ENCODE data around the gene ASB18. TPM values are rescaled to one million over a fixed set of nuclear protein-coding genes. Genes with fewer than 3 reads are reported as not detected.
A peak's percentile ranks its signal among the peaks of the same experiment; 100 is the strongest.

The ASB18 gene
- total and polyA plus RNA-seq, 2 of the 8 experiments (the other 6 are each of a cell fraction or from before 2014, with no cell fraction given): not detected

GRCh38 chr2:236242057-236242495 lies 22.1 kb downstream of the ASB18 start:
- 95% methylated on average over 8 of the region's 8 CpGs; no CpG with 5 or more reads in 1 of the 2 experiments for WGBS, 2 experiments (ENCODE audit: extremely low coverage in 1 of 2, insufficient coverage in 1 of 2, insufficient read length in 1 of 2, insufficient replicate concordance in 2 of 2, low coverage in 1 of 2, low lambda C conversion rate in 2 of 2, missing lambda C conversion rate in 1 of 2)
- Histone ChIP-seq H3K4me3 (ENCODE audit: extremely low read depth in 1 of 4, insufficient read depth in 2 of 4, low read depth in 3 of 4, low read length in 4 of 4) (no peak overlapping the region), H3K27ac (ENCODE audit: low read depth, low read length) (no peak overlapping the region), H4K5ac (ENCODE audit: insufficient read length, low read depth, low read length) (no peak overlapping the region), H2AK5ac (ENCODE audit: low read depth, low read length) (no peak overlapping the region), H2AFZ (ENCODE audit: low read length) (no peak overlapping the region), H3K79me2 (ENCODE audit: control insufficient read depth in 1 of 2, insufficient read depth in 2 of 2, low read length in 2 of 2) (no peaks in the 10 kb centered on the region), H3K23ac (ENCODE audit: insufficient read length) (no peak overlapping the region), H3K79me1 (ENCODE audit: low read depth, low read length) (no peaks in the 10 kb centered on the region), H2BK15ac (ENCODE audit: low read length) (no peak overlapping the region), H3K4ac (replicated peaks; ENCODE audit: insufficient read length, low read depth, low read length) (no peak overlapping the region), H4K91ac (replicated peaks; ENCODE audit: insufficient read length, low read length) (no peak overlapping the region), H4K8ac (ENCODE audit: extremely low read depth, insufficient read depth, low read length) (no peak overlapping the region), H4K20me1 (replicated peaks in 1 of 2; ENCODE audit: control insufficient read depth in 1 of 2, insufficient read depth in 2 of 2, low read length in 2 of 2) (no peaks in the 10 kb centered on the region), H2BK12ac (ENCODE audit: low read depth, low read length) (no peak overlapping the region), H3K56ac (replicated peaks; ENCODE audit: insufficient read length, low read depth, low read length) (no peak overlapping the region), H2BK120ac (replicated peaks; ENCODE audit: low read depth, low read length) (no peak overlapping the region), H3K18ac (ENCODE audit: extremely low read depth, low read length) (no peak overlapping the region), H3K14ac (ENCODE audit: insufficient read length) (no peak overlapping the region), H3K4me2 (ENCODE audit: insufficient read depth in 1 of 2, low read depth in 2 of 2, low read length in 2 of 2) (no peak overlapping the region), H3K27me3 (replicated peaks in 1 of 4; ENCODE audit: control insufficient read depth in 3 of 4, extremely low read depth in 1 of 4, insufficient read depth in 3 of 4, low read length in 3 of 4) (peaks cover 1 to 19% (median 15%) of the 10 kb centered on the region in 4 experiments), H3K23me2 (ENCODE audit: low read depth, low read length) (peaks cover 5% of the 10 kb centered on the region), H2BK5ac (ENCODE audit: low read depth, low read length) (no peak overlapping the region), H3K9ac (replicated peaks in 1 of 4; ENCODE audit: extremely low read depth in 1 of 4, low read depth in 3 of 4, low read length in 3 of 4) (no peak overlapping the region), H2BK20ac (ENCODE audit: low read length) (no peak overlapping the region), H3K36me3 (ENCODE audit: control insufficient read depth in 2 of 4, insufficient read depth in 4 of 4, low read length in 3 of 4) (no peaks in the 10 kb centered on the region), H3K9me3 (ENCODE audit: insufficient read depth in 2 of 2, low read depth in 1 of 2, low read length in 1 of 2) (no peaks in the 10 kb centered on the region), H3K4me1 (replicated peaks in 1 of 4; ENCODE audit: control insufficient read depth in 3 of 4, insufficient read depth in 4 of 4, low read length in 3 of 4) (peaks cover 4 to 29% (median 13%) of the 10 kb centered on the region in 4 experiments)
- CTCF ChIA-PET (ENCODE audit: partially characterized antibody): interaction anchor here (0.6 to 1.9 kb wide), 5 partner anchors 10 to 1540 kb away, joined by 3 to 7 read pairs (median 4); no protein-coding TSS in a partner anchor
- POLR2A ChIA-PET (ENCODE audit: partially characterized antibody): interaction anchor here (0.6 kb wide), 1 partner anchor 10 kb away, joined by 3 read pairs; no protein-coding TSS in a partner anchor
- TF ChIP-seq CTCF (IDR thresholded peaks at IDR 0.05; ENCODE audit: control extremely low read depth in 1 of 3, insufficient read depth in 1 of 3, low read depth in 1 of 3, low read length in 3 of 3): peak in 1 of 3 experiments; percentile 3; a peak in 1 of 4 replicates
- no peak for TF ChIP-seq TBP (IDR thresholded peaks at IDR 0.05; ENCODE audit: low read depth, low read length)
- FAIRE-seq: no peak
- peak in 1 of 2 experiments; percentile 37 for DNase-seq (ENCODE audit: low read depth in 1 of 2, low spot score in 2 of 2)

Measured in H1 (cell line).